GM10248 (cell line): Measurements from ENCODE around the gene SERPINA4.

Source experiments
- CTCF ChIA-PET: fragments of 300-600 bp; sonication (Branson Sonifier 250); formaldehyde crosslinking; extraction: SDS; loops from one replicate; lab custom pipeline; 2021; ENCODE audit warnings: antibody characterized with exemption; lab: Yijun Ruan, JAX
- POLR2A ChIA-PET: fragments of 350-650 bp; sonication (Branson Sonifier 250); formaldehyde crosslinking; extraction: SDS; loops from one replicate; lab custom pipeline; 2020; ENCODE audit warnings: antibody characterized with exemption; lab: Yijun Ruan, JAX
- DNase-seq: peaks from one replicate; pipeline ENCODE4 v3.0.0; 2012; ENCODE audit errors: extremely low spot score
- CTCF ChIP-seq: IDR thresholded peaks from 2 replicates; pipeline ENCODE4 v1.5.1; 2012; ENCODE audit warnings: mild to moderate bottlenecking, low read depth; ENCODE audit errors: extremely low read depth, missing control alignments, control extremely low read depth

SERPINA4 gene

GRCh38 chr14:94615823-94616570 lies 54.8 kb downstream of the SERPINA4 start:
- TF ChIP-seq CTCF: no peak
- CTCF ChIA-PET: interaction anchor here (1.3 kb wide), 1 partner anchor 19 kb away, joined by 4 read pairs; no protein-coding TSS in a partner anchor
- no peak for DNase-seq
- POLR2A ChIA-PET: no interaction called here

GRCh38 chr14:94617366-94617941 lies 56.2 kb downstream of the SERPINA4 start:
- TF ChIP-seq CTCF: no peak
- ChIA-PET POLR2A (no interaction called here), CTCF (interaction anchor here (1.0 kb wide), 1 partner anchor 13 kb away, joined by 3 read pairs; no protein-coding TSS in a partner anchor)
- no peak for DNase-seq

GRCh38 chr14:94617988-94618822 lies 57.0 kb downstream of the SERPINA4 start:
- no peak for TF ChIP-seq CTCF
- CTCF ChIA-PET: interaction anchor here (1.0 kb wide), 1 partner anchor 14 kb away, joined by 3 read pairs; no protein-coding TSS in a partner anchor
- POLR2A ChIA-PET: no interaction called here
- no peak for DNase-seq

- no peak for TF ChIP-seq CTCF
- ChIA-PET CTCF (no interaction called here), POLR2A (no interaction called here)
- no peak for DNase-seq
Measured at GRCh38 chr14:94619297-94619696, 58.1 kb downstream of the SERPINA4 start.
